ENCODE data around the gene CKB. TPM values are rescaled to one million over a fixed set of nuclear protein-coding genes. Genes with fewer than 3 reads are reported as not detected.

The CKB gene
- polyA plus RNA-seq, 1 donor (not counting 4 experiments of a cell fraction or from before 2014, with no cell fraction given), result 10.0 TPM

DNA sequence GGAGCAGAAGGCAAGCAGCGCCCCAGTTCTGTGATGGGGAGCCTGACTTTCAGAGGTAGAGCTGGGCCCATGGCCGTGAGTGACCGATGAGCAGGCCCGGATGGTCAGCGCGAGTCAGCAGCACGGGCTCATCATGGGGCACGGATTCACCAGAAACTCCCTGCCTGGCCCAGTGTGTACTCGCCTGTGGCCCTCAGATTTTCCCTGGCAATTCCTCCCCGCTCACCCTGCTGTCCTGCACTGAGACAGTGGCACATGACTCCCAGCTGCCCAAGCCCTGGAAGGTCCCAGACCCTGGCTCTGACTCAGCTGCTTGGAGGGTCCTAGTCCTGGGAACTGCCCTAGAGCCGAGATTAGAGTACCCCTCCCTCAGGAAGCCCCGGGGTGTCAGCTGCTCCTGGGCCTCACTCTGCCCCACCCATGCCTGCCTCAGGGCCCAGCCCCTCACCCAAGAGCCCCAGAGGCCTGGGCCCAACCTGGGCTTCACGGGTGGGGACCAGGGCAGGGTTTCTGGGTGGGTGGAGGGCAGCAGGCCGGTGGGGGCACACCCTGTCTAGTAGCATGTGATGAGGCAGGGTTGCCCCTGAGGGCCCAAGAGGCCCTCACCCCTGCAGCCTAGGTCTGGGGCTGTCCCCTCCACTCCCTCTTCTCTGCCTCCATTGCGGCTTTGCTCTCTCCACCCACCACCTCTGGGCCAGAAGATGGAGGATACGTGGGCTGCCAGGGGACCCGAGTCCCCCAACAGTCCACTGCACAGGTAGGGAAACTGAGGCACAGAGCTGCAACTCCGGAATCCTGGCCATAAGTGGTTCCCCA, 14.8 kb upstream of the CKB start:
- Histone ChIP-seq H3K9me1 (ENCODE audit: control insufficient read depth, extremely low read depth, insufficient read depth, low read length) (no peaks in the 10 kb centered on the region), H4K20me1 (ENCODE audit: control insufficient read depth, extremely low read depth, insufficient read depth, low read length) (no peaks in the 10 kb centered on the region), H3K27ac (ENCODE audit: control insufficient read depth, insufficient read depth, low read length) (no peak overlapping the region), H3K9me3 (ENCODE audit: control insufficient read depth, low read depth, low read length) (no peaks in the 10 kb centered on the region), H3K9ac (ENCODE audit: control insufficient read depth, extremely low read depth, insufficient read depth, low read length) (no peak overlapping the region), H3K4me3 (ENCODE audit: control insufficient read depth in 2 of 3, extremely low read depth in 1 of 3, insufficient read depth in 2 of 3, low read depth in 1 of 3, low read length in 3 of 3) (no peak overlapping the region), H3K27me3 (ENCODE audit: control insufficient read depth, extremely low read depth, insufficient read depth, low read length) (no peaks in the 10 kb centered on the region), H3K36me3 (ENCODE audit: control insufficient read depth in 2 of 2, extremely low read depth in 1 of 2, insufficient read depth in 2 of 2, low read length in 2 of 2) (peaks cover 0 to 13% of the 10 kb centered on the region in 2 experiments), H2AFZ (ENCODE audit: control insufficient read depth, low read length) (no peak overlapping the region), H3K79me2 (ENCODE audit: control insufficient read depth, insufficient read depth, low read length) (peaks cover under 1% of the 10 kb centered on the region), H3K4me2 (ENCODE audit: control insufficient read depth, extremely low read depth, insufficient read depth, low read depth, low read length) (no peak overlapping the region), H3K4me1 (ENCODE audit: control insufficient read depth, extremely low read depth, insufficient read depth, low read length) (peaks cover 29% of the 10 kb centered on the region)
- dilution Hi-C loops (cut with MboI; ENCODE audit: extremely low pct_ligation_motif_present, low sequenced_read_pairs), result no loop called here
- TF ChIP-seq EZH2 (IDR thresholded peaks at IDR 0.05; ENCODE audit: low read length), result no peak
- TF ChIP-seq, protein P1, sequence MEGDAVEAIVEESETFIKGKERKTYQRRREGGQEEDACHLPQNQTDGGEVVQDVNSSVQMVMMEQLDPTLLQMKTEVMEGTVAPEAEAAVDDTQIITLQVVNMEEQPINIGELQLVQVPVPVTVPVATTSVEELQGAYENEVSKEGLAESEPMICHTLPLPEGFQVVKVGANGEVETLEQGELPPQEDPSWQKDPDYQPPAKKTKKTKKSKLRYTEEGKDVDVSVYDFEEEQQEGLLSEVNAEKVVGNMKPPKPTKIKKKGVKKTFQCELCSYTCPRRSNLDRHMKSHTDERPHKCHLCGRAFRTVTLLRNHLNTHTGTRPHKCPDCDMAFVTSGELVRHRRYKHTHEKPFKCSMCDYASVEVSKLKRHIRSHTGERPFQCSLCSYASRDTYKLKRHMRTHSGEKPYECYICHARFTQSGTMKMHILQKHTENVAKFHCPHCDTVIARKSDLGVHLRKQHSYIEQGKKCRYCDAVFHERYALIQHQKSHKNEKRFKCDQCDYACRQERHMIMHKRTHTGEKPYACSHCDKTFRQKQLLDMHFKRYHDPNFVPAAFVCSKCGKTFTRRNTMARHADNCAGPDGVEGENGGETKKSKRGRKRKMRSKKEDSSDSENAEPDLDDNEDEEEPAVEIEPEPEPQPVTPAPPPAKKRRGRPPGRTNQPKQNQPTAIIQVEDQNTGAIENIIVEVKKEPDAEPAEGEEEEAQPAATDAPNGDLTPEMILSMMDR (optimal IDR thresholded peaks at IDR 0.05 in 1 of 3, IDR thresholded peaks at IDR 0.05 in 1 of 3, conservative IDR thresholded peaks at IDR 0.05 in 1 of 3; ENCODE audit: extremely low read depth in 1 of 3, insufficient read depth in 2 of 3, low read length in 3 of 3), result no peak
- FAIRE-seq (no peak), DNase-seq (ENCODE audit: low read depth, low spot score) (no peak)

DNA sequence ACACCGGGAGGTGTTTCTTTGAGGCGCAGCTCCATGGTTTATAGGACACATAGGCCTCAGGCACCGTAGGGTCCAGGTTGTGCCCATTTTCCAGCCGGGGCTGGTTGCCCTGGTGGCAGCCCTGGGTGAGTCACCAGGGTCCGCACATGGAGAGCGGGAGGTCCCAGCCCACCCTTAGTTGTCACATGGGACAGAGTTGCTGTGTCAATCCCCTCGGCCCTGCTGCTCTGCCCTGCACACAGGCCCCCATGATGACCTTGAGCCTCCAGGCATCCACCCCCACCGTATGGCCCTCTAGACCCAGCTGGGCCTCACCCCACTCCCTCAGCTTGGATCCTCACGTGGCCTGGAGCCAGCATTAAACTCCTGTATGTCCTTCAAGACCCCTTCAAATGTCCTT, 14.1 kb upstream of the CKB start:
- Histone ChIP-seq H3K27me3 (ENCODE audit: control insufficient read depth, extremely low read depth, insufficient read depth, low read length) (no peaks in the 10 kb centered on the region), H3K36me3 (ENCODE audit: control insufficient read depth in 2 of 2, extremely low read depth in 1 of 2, insufficient read depth in 2 of 2, low read length in 2 of 2) (peaks cover 4 to 15% of the 10 kb centered on the region in 2 experiments), H3K4me1 (ENCODE audit: control insufficient read depth, extremely low read depth, insufficient read depth, low read length) (peaks cover 23% of the 10 kb centered on the region), H3K9me3 (ENCODE audit: control insufficient read depth, low read depth, low read length) (no peaks in the 10 kb centered on the region), H4K20me1 (ENCODE audit: control insufficient read depth, extremely low read depth, insufficient read depth, low read length) (no peaks in the 10 kb centered on the region), H3K27ac (ENCODE audit: control insufficient read depth, insufficient read depth, low read length) (no peak overlapping the region), H2AFZ (ENCODE audit: control insufficient read depth, low read length) (no peak overlapping the region), H3K9me1 (ENCODE audit: control insufficient read depth, extremely low read depth, insufficient read depth, low read length) (no peaks in the 10 kb centered on the region), H3K4me2 (ENCODE audit: control insufficient read depth, extremely low read depth, insufficient read depth, low read depth, low read length) (no peak overlapping the region), H3K4me3 (ENCODE audit: control insufficient read depth in 2 of 3, extremely low read depth in 1 of 3, insufficient read depth in 2 of 3, low read depth in 1 of 3, low read length in 3 of 3) (no peak overlapping the region), H3K9ac (ENCODE audit: control insufficient read depth, extremely low read depth, insufficient read depth, low read length) (no peak overlapping the region), H3K79me2 (ENCODE audit: control insufficient read depth, insufficient read depth, low read length) (peaks cover 6% of the 10 kb centered on the region)
- TF ChIP-seq, protein P1 (optimal IDR thresholded peaks at IDR 0.05 in 1 of 3, IDR thresholded peaks at IDR 0.05 in 1 of 3, conservative IDR thresholded peaks at IDR 0.05 in 1 of 3; ENCODE audit: extremely low read depth in 1 of 3, insufficient read depth in 2 of 3, low read length in 3 of 3), result no peak
- TF ChIP-seq EZH2 (IDR thresholded peaks at IDR 0.05; ENCODE audit: low read length), result no peak
- dilution Hi-C loops (cut with MboI; ENCODE audit: extremely low pct_ligation_motif_present, low sequenced_read_pairs), result no loop called here
- no peak for DNase-seq (ENCODE audit: low read depth, low spot score)
- no peak for FAIRE-seq
